Measurements from ENCODE around the gene PAM16. TPM values are rescaled to one million over a fixed set of nuclear protein-coding genes. Genes with fewer than 3 reads are reported as not detected.

PAM16 gene
- total and polyA plus RNA-seq, 2 of the 8 experiments (the other 6 are each of a cell fraction or from before 2014, with no cell fraction given) = 78.3 to 198 TPM

DNA sequence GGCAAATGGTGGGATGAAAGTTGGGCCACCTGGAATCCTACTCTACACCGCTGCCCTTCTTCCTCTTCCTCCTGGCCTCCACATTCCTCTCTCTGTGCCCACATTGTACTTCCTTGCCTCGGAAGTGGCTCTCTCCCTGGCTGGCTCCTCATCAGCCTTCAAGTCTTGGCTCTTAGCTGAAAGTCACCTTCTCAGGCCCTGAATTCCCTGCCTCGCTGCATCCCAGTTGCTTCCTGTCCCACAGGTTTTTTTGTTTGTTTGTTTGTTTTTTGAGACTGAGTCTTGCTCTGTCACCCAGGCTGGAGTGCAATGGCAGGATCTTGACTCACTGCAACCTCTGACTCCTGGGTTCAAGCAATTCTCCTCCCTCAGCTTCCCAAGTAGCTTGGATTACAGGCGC lies 2.6 kb upstream of the PAM16 start (continued):
- no peak for TF ChIP-seq SAP30 (IDR thresholded peaks at IDR 0.05; ENCODE audit: insufficient read depth, insufficient replicate concordance, low read length)
- TF ChIP-seq PHF8 (conservative IDR thresholded peaks at IDR 0.05; ENCODE audit: low read depth, low read length) = no peak
- TF ChIP-seq, protein P1, sequence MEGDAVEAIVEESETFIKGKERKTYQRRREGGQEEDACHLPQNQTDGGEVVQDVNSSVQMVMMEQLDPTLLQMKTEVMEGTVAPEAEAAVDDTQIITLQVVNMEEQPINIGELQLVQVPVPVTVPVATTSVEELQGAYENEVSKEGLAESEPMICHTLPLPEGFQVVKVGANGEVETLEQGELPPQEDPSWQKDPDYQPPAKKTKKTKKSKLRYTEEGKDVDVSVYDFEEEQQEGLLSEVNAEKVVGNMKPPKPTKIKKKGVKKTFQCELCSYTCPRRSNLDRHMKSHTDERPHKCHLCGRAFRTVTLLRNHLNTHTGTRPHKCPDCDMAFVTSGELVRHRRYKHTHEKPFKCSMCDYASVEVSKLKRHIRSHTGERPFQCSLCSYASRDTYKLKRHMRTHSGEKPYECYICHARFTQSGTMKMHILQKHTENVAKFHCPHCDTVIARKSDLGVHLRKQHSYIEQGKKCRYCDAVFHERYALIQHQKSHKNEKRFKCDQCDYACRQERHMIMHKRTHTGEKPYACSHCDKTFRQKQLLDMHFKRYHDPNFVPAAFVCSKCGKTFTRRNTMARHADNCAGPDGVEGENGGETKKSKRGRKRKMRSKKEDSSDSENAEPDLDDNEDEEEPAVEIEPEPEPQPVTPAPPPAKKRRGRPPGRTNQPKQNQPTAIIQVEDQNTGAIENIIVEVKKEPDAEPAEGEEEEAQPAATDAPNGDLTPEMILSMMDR (IDR thresholded peaks at IDR 0.05; ENCODE audit: control extremely low read depth in 1 of 3, insufficient read depth in 1 of 3, low read depth in 1 of 3, low read length in 3 of 3) = no peak
- TF ChIP-seq TEAD4 (IDR thresholded peaks at IDR 0.05; ENCODE audit: low read depth, low read length) = no peak
- TF ChIP-seq SUZ12 (IDR thresholded peaks at IDR 0.05; ENCODE audit: low read length) = no peak
